HEK293 (cell line): ENCODE results near the gene ASMT.

Experiments used
- BCL11B ChIP-seq: fragments of 450-650 bp; formaldehyde crosslinking; IDR thresholded peaks from 2 replicates; pipeline ENCODE4 v1.5.1; 2016; ENCODE audit warnings: low read depth, missing biosample characterization, missing genetic modification characterization
- HOXA7 ChIP-seq: sonication (generic); formaldehyde crosslinking; IDR thresholded peaks from 2 replicates; pipeline ENCODE4 v1.8.1; 2022; ENCODE audit warnings: missing genetic modification reagents, borderline replicate concordance
- KLF10 ChIP-seq: fragments of 450-650 bp; IDR thresholded peaks from 2 replicates; pipeline ENCODE4 v1.5.1; 2018; ENCODE audit warnings: missing biosample characterization, mild to moderate bottlenecking, missing genetic modification characterization
- MZF1 ChIP-seq: fragments of 450-650 bp; formaldehyde crosslinking; IDR thresholded peaks from 2 replicates; pipeline ENCODE4 v1.5.1; 2017; ENCODE audit warnings: missing biosample characterization, missing genetic modification characterization, borderline replicate concordance
- OVOL3 ChIP-seq: fragments of 450-650 bp; formaldehyde crosslinking; IDR thresholded peaks from 2 replicates; pipeline ENCODE4 v1.5.1; 2016; ENCODE audit warnings: missing biosample characterization, missing genetic modification characterization
- PRDM4 ChIP-seq: fragments of 450-650 bp; formaldehyde crosslinking; IDR thresholded peaks from 2 replicates; pipeline ENCODE4 v1.5.1; 2017; ENCODE audit warnings: missing biosample characterization, missing genetic modification characterization
- RBAK ChIP-seq: fragments of 450-650 bp; formaldehyde crosslinking; IDR thresholded peaks from 2 replicates; pipeline ENCODE4 v1.5.1; 2016; ENCODE audit warnings: missing biosample characterization, missing genetic modification characterization
- TRIM28 ChIP-seq: IDR thresholded peaks from 2 replicates; pipeline ENCODE4 v1.6.1; 2011; ENCODE audit warnings: low read length, control low read depth, borderline replicate concordance
- ZBTB26 ChIP-seq: fragments of 450-650 bp; formaldehyde crosslinking; optimal IDR thresholded peaks from 2 replicates; pipeline ENCODE3; 2016; ENCODE audit warnings: missing biosample characterization, mild to moderate bottlenecking, missing genetic modification characterization
- ZBTB44 ChIP-seq: fragments of 450-650 bp; IDR thresholded peaks from 2 replicates; pipeline ENCODE4 v1.5.1; 2018; ENCODE audit warnings: missing biosample characterization, mild to moderate bottlenecking, missing genetic modification characterization
- ZFHX2 ChIP-seq: fragments of 450-650 bp; formaldehyde crosslinking; conservative IDR thresholded peaks from 2 replicates; pipeline ENCODE4 v1.5.1; 2016; ENCODE audit warnings: missing biosample characterization, missing genetic modification characterization
- ZFP41 ChIP-seq: fragments of 450-650 bp; formaldehyde crosslinking; IDR thresholded peaks from 2 replicates; pipeline ENCODE4 v1.5.1; 2016; ENCODE audit warnings: missing biosample characterization, missing genetic modification characterization, borderline replicate concordance
- ZFP69B ChIP-seq: fragments of 450-650 bp; formaldehyde crosslinking; IDR thresholded peaks from 2 replicates; pipeline ENCODE4 v1.5.1; 2016; ENCODE audit warnings: missing biosample characterization, missing genetic modification characterization
- ZNF133 ChIP-seq: fragments of 450-650 bp; formaldehyde crosslinking; IDR thresholded peaks from 2 replicates; pipeline ENCODE4 v1.5.1; 2016; ENCODE audit warnings: missing biosample characterization, missing genetic modification characterization
- ZNF140 ChIP-seq: fragments of 450-650 bp; formaldehyde crosslinking; IDR thresholded peaks from 2 replicates; pipeline ENCODE4 v1.5.1; 2016; ENCODE audit warnings: missing biosample characterization, missing genetic modification characterization
- ZNF18 ChIP-seq: fragments of 450-650 bp; formaldehyde crosslinking; IDR thresholded peaks from 2 replicates; pipeline ENCODE4 v1.5.1; 2016; ENCODE audit warnings: missing biosample characterization, missing genetic modification characterization
- ZNF184 ChIP-seq: fragments of 450-650 bp; IDR thresholded peaks from 2 replicates; pipeline ENCODE4 v1.5.1; 2018; ENCODE audit warnings: missing biosample characterization, mild to moderate bottlenecking, missing genetic modification characterization
- ZNF19 ChIP-seq: fragments of 450-650 bp; formaldehyde crosslinking; IDR thresholded peaks from 2 replicates; pipeline ENCODE4; 2016; ENCODE audit warnings: missing biosample characterization, missing genetic modification characterization, low read depth
- ZNF211 ChIP-seq: fragments of 450-650 bp; formaldehyde crosslinking; IDR thresholded peaks from 2 replicates; pipeline ENCODE4 v1.5.1; 2016; ENCODE audit warnings: low read depth, missing biosample characterization, missing genetic modification characterization
- ZNF274 ChIP-seq, 2 experiments: fragments of 200-500 bp in 1 of 2; fragments of 450-650 bp in 1 of 2; sonication (Bioruptor generic) in 1 of 2; formaldehyde crosslinking in 1 of 2; IDR thresholded peaks; 2 replicates each; pipeline versions ENCODE4 v1.5.1 to v1.6.1; 2014 to 2016; ENCODE audit warnings: borderline replicate concordance in 1 of 2, inconsistent platforms in 1 of 2, low read length in 1 of 2, missing biosample characterization in 1 of 2, missing genetic modification characterization in 1 of 2
- ZNF292 ChIP-seq: fragments of 450-650 bp; formaldehyde crosslinking; IDR thresholded peaks from 2 replicates; pipeline ENCODE4 v1.5.1; 2016; ENCODE audit warnings: low read depth, missing biosample characterization, missing genetic modification characterization, borderline replicate concordance
- ZNF335 ChIP-seq: fragments of 450-650 bp; formaldehyde crosslinking; conservative IDR thresholded peaks from 2 replicates; pipeline ENCODE4 v1.5.1; 2016; ENCODE audit warnings: missing biosample characterization, missing genetic modification characterization
- ZNF354C ChIP-seq: fragments of 450-650 bp; formaldehyde crosslinking; IDR thresholded peaks from 2 replicates; pipeline ENCODE4 v1.5.1; 2016; ENCODE audit warnings: missing biosample characterization, missing genetic modification characterization, low read depth, borderline replicate concordance
- ZNF37A ChIP-seq: fragments of 450-650 bp; IDR thresholded peaks from 2 replicates; pipeline ENCODE4 v1.5.1; 2018; ENCODE audit warnings: missing biosample characterization, missing genetic modification characterization
- ZNF404 ChIP-seq: fragments of 450-650 bp; formaldehyde crosslinking; IDR thresholded peaks from 2 replicates; pipeline ENCODE4 v1.5.1; 2017; ENCODE audit warnings: missing biosample characterization, missing genetic modification characterization
- ZNF513 ChIP-seq: fragments of 450-650 bp; IDR thresholded peaks from 2 replicates; pipeline ENCODE4 v1.5.1; 2018; ENCODE audit warnings: missing biosample characterization, missing genetic modification characterization
- ZNF544 ChIP-seq: fragments of 450-650 bp; formaldehyde crosslinking; IDR thresholded peaks from 2 replicates; pipeline ENCODE4 v1.5.0; 2017; ENCODE audit warnings: missing biosample characterization, missing genetic modification characterization
- ZNF585B ChIP-seq: fragments of 450-650 bp; formaldehyde crosslinking; IDR thresholded peaks from 2 replicates; pipeline ENCODE4 v1.5.1; 2016; ENCODE audit warnings: missing biosample characterization, missing genetic modification characterization
- ZNF623 ChIP-seq: fragments of 450-650 bp; formaldehyde crosslinking; IDR thresholded peaks from 2 replicates; pipeline ENCODE4 v1.5.1; 2016; ENCODE audit warnings: missing biosample characterization, missing genetic modification characterization
- ZNF629 ChIP-seq: fragments of 450-650 bp; formaldehyde crosslinking; IDR thresholded peaks from 2 replicates; pipeline ENCODE4 v1.5.1; 2017; ENCODE audit warnings: missing biosample characterization, missing genetic modification characterization
- ZNF670 ChIP-seq: fragments of 450-650 bp; formaldehyde crosslinking; IDR thresholded peaks from 2 replicates; pipeline ENCODE4 v1.5.1; 2016; ENCODE audit warnings: missing biosample characterization, missing genetic modification characterization, low read depth
- ZNF707 ChIP-seq: fragments of 450-650 bp; formaldehyde crosslinking; IDR thresholded peaks from 2 replicates; pipeline ENCODE4 v1.5.1; 2016; ENCODE audit warnings: missing biosample characterization, missing genetic modification characterization
- ZSCAN30 ChIP-seq: fragments of 450-650 bp; IDR thresholded peaks from 2 replicates; pipeline ENCODE4 v1.5.1; 2018; ENCODE audit warnings: missing biosample characterization, mild to moderate bottlenecking, missing genetic modification characterization, moderate library complexity

Gene ASMT

GRCh38 chrX:1591102-1591862 is 23.6 kb upstream of the ASMT start, which contains the start of gene AKAP17A (continued):
- TF ChIP-seq ZNF707 (tag by site-specific recombination) (no peak), ZNF513 (no peak), ZNF629 (tag by site-specific recombination) (peak; percentile 66), ZNF292 (tag by site-specific recombination) (no peak), ZNF274 (IDR thresholded peaks at IDR 0.05; ENCODE audit: low read length) (no peak), ZNF274 (tag by site-specific recombination; IDR thresholded peaks at IDR 0.05; ENCODE audit: borderline replicate concordance) (no peak), MZF1 (tag by site-specific recombination) (no peak), ZBTB26 (tag by site-specific recombination) (peak; percentile 77), ZBTB44 (tag by site-specific recombination) (no peak), ZNF140 (tag by site-specific recombination) (no peak), ZNF623 (tag by site-specific recombination) (no peak), ZNF133 (tag by site-specific recombination) (no peak), RBAK (tag by site-specific recombination) (no peak), ZNF19 (no peak), ZNF354C (tag by site-specific recombination) (no peak), OVOL3 (no peak), BCL11B (tag by site-specific recombination) (peak; percentile 88; the same call in 1 of the 2 replicates), ZNF404 (tag by site-specific recombination) (no peak), PRDM4 (no peak), ZFP69B (tag by site-specific recombination) (no peak), TRIM28 (no peak), ZNF585B (tag by site-specific recombination) (no peak), ZNF670 (tag by site-specific recombination) (no peak), ZNF18 (tag by site-specific recombination) (no peak), ZFP41 (tag by site-specific recombination) (no peak), HOXA7 (CRISPR knock-in tag) (no peak), ZFHX2 (tag by site-specific recombination) (peak; percentile 17; the same call in 1 of the 2 replicates), ZNF37A (no peak), ZNF184 (tag by site-specific recombination) (no peak), ZNF544 (tag by site-specific recombination) (no peak), ZNF335 (no peak; the same call in 1 of the 2 replicates), ZNF211 (tag by site-specific recombination) (no peak), KLF10 (tag by site-specific recombination) (no peak), ZSCAN30 (tag by site-specific recombination) (no peak)
